GM20000 (cell line): ENCODE data around the gene PA2G4.

Source experiments
- DNase-seq: peaks from one replicate; pipeline ENCODE4 v3.0.0; 2012; ENCODE audit warnings: low spot score
- TF ChIP-seq, protein P1 (sequence below): IDR thresholded peaks from 2 replicates; pipeline ENCODE4 v1.5.1; 2012; ENCODE audit warnings: mild to moderate bottlenecking, control low read depth; ENCODE audit errors: extremely low read depth, missing control alignments

The PA2G4 gene

GRCh38 chr12:56160193-56160763, 55.9 kb downstream of the PA2G4 start:
- peak; percentile 51 for DNase-seq
- TF ChIP-seq, protein P1, sequence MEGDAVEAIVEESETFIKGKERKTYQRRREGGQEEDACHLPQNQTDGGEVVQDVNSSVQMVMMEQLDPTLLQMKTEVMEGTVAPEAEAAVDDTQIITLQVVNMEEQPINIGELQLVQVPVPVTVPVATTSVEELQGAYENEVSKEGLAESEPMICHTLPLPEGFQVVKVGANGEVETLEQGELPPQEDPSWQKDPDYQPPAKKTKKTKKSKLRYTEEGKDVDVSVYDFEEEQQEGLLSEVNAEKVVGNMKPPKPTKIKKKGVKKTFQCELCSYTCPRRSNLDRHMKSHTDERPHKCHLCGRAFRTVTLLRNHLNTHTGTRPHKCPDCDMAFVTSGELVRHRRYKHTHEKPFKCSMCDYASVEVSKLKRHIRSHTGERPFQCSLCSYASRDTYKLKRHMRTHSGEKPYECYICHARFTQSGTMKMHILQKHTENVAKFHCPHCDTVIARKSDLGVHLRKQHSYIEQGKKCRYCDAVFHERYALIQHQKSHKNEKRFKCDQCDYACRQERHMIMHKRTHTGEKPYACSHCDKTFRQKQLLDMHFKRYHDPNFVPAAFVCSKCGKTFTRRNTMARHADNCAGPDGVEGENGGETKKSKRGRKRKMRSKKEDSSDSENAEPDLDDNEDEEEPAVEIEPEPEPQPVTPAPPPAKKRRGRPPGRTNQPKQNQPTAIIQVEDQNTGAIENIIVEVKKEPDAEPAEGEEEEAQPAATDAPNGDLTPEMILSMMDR: no peak

DNA sequence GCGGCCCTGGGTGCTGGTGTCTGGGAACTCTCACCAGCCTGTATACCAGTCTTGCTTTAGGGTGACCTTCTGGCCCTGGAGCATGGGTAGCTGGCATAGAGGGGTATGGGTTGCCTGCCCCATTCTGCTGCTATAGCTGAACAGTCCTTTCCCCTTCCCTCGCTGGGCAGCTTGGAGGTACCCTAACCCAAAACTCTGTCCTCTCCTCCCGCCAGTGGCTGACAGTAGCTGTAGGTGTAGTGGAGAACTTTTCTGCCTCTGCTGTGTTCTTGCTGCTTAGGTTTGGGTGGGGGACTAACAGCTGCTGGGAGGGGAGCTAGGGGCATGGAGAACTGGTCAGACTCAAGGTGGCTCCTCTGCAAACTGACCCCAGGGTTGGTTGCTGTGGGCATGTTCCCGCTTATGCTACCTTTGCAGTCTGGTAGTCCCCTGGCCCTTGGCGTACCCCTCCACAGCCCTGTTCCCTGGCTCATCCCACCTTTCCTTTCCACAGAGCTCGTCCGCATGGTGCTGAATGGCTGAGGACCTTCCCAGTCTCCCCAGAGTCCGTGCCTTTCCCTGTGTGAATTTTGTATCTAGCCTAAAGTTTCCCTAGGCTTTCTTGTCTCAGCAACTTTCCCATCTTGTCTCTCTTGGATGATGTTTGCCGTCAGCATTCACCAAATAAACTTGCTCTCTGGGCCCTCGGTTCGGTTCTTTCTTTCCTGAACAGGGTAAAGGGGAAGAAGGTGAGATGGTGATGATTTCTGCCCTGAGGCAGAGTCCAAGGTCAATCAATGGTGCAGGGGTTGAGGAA, 56.7 kb downstream of the PA2G4 start:
- TF ChIP-seq, protein P1: no peak
- no peak for DNase-seq

DNA sequence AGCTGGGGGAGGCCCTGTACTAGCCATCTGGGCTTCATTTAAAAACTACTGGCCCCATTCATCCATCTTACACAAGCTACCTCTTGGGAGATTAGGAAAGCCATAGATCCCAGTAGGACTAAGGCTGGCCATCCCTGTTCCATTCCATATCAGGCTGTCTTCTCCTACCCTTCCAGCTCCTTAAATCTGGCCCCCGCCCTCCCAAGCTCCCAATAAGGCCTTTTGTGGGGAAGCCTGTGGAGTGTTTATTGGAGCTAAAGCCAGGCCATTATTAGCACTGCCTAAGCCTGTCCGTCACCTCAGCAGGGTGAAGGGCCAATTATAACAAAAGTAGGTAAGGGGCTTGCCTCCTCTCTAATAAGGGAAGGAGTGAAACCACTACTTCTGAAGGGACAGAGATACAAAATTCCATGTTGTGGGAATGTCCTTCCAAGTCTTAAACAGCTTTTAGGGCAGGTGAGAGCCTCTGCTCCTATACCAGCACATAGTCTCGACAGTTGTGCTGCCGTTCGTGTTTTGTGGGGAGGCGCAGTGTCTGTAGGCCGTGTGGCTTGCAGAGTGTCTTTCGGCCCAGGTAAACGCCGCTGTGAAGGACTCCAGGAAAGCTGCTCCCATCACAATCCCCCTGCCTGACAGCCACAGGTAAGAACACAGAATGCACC, 57.5 kb downstream of the PA2G4 start:
- TF ChIP-seq, protein P1: no peak
- DNase-seq: no peak

- TF ChIP-seq, protein P1: no peak
- DNase-seq: no peak
Observed at GRCh38 chr12:56162468-56163290, 58.3 kb downstream of the PA2G4 start.
